A549 (cell line): ENCODE measurements around the gene TNNI3K. TPM values are rescaled to one million over a fixed set of nuclear protein-coding genes. Genes with fewer than 3 reads are reported as not detected.

Experiments used
- ATAC-seq, 2 experiments: fragments of 200-7000 bp in 1 of 2; fragments of >200 bp in 1 of 2; cut with Nextera tagmentation in 1 of 2; cut with Tn5 transposase in 1 of 2; 3 replicates each; pipeline versions ENCODE4 v1.8.0 to v1.9.1; 2018 to 2020; ENCODE audit warnings: mild to moderate bottlenecking in 1 of 2, moderate library complexity in 1 of 2
- CTCF ChIA-PET: fragments of 300-600 bp; sonication (Branson Sonifier 250); formaldehyde crosslinking; extraction: SDS; loops from one replicate; lab custom pipeline; 2021; ENCODE audit warnings: antibody characterized with exemption, inconsistent platforms; lab: Yijun Ruan, JAX
- POLR2A ChIA-PET: fragments of 350-600 bp; formaldehyde crosslinking; extraction: SDS; loops from one replicate; lab custom pipeline; 2021; ENCODE audit warnings: antibody characterized with exemption, inconsistent platforms; lab: Yijun Ruan, JAX
- DNase-seq, 2 experiments: peaks; one replicate each; pipeline versions ENCODE4 v3.0.0 to v3.0.0-alpha.2; 2011 to 2016; ENCODE audit warnings: low read depth in 1 of 2, low spot score in 1 of 2
- FAIRE-seq: peaks from 2 replicates; lab custom pipeline; 2011; peaks lifted over from hg19 to GRCh38; lab: Jason Lieb, UNC
- H3K27ac ChIP-seq, 2 experiments: fragments of >200 bp; sonication (Bioruptor Twin); formaldehyde crosslinking; 3 replicates each; pipeline ENCODE4 v1.5.1; 2016 to 2017
- H3K4me1 ChIP-seq: fragments of >200 bp; sonication (Bioruptor Twin); formaldehyde crosslinking; 3 replicates; pipeline ENCODE4 v1.6.1; 2016
- H3K4me2 ChIP-seq: fragments of >200 bp; sonication (Bioruptor Twin); formaldehyde crosslinking; 3 replicates; pipeline ENCODE4 v1.6.1; 2016
- H3K4me3 ChIP-seq: fragments of >200 bp; sonication (Bioruptor Twin); formaldehyde crosslinking; 3 replicates; pipeline ENCODE4 v1.5.1; 2016
- H3K9me3 ChIP-seq: fragments of >200 bp; sonication (Bioruptor Twin); formaldehyde crosslinking; 3 replicates; pipeline ENCODE4 v1.6.1; 2016
- BCL3 ChIP-seq: fragments of >200 bp; sonication (Bioruptor Twin); formaldehyde crosslinking; IDR thresholded peaks from 3 replicates; pipeline ENCODE4 v1.6.1; 2016
- BHLHE40 ChIP-seq: IDR thresholded peaks from 2 replicates; pipeline ENCODE4 v1.6.1; 2012; ENCODE audit warnings: low read depth, low read length, inconsistent platforms
- CBX2 ChIP-seq: fragments of 200-600 bp; sonication (generic); IDR thresholded peaks from 2 replicates; pipeline ENCODE4 v1.6.1; 2016; ENCODE audit warnings: low read depth, mild to moderate bottlenecking, borderline replicate concordance
- CHD2 ChIP-seq: fragments of 150-350 bp; IDR thresholded peaks from 2 replicates; pipeline ENCODE4 v1.6.1; 2014; ENCODE audit warnings: low read length; ENCODE audit not compliant: partially characterized antibody
- CHD4 ChIP-seq: fragments of 200-600 bp; sonication (generic); IDR thresholded peaks from 2 replicates; pipeline ENCODE4 v1.6.1; 2016; ENCODE audit warnings: antibody characterized with exemption, mild to moderate bottlenecking, borderline replicate concordance
- EHF ChIP-seq: fragments of 250-450 bp; sonication (Bioruptor Pico); IDR thresholded peaks from 2 replicates; pipeline ENCODE4 v1.5.0; 2020; ENCODE audit warnings: mild to moderate bottlenecking
- EHMT2 ChIP-seq: fragments of 200-600 bp; sonication (generic); IDR thresholded peaks from 2 replicates; pipeline ENCODE4 v1.6.1; 2016; ENCODE audit warnings: antibody characterized with exemption, low read depth, mild to moderate bottlenecking, moderate library complexity
- ESRRA ChIP-seq: fragments of 150-350 bp; IDR thresholded peaks from 2 replicates; pipeline ENCODE4 v1.6.1; 2014; ENCODE audit warnings: mild to moderate bottlenecking, low read length, borderline replicate concordance
- GATA3 ChIP-seq: IDR thresholded peaks from 2 replicates; pipeline ENCODE4 v1.6.1; 2012; ENCODE audit warnings: borderline replicate concordance
- HES2 ChIP-seq: fragments of >200 bp; sonication (Bioruptor Twin); formaldehyde crosslinking; IDR thresholded peaks from 2 replicates; pipeline ENCODE4 v1.6.1; 2016
- HEYL ChIP-seq: fragments of 250-450 bp; sonication (Bioruptor Pico); IDR thresholded peaks from 2 replicates; pipeline ENCODE4 v1.8.0; 2021; ENCODE audit warnings: mild to moderate bottlenecking, moderate library complexity
- HMGXB4 ChIP-seq: fragments of 250-450 bp; sonication (Bioruptor Pico); IDR thresholded peaks from 2 replicates; pipeline ENCODE4 v1.5.0; 2021; ENCODE audit warnings: mild to moderate bottlenecking, moderate library complexity, borderline replicate concordance
- HOXB13 ChIP-seq: fragments of 250-450 bp; sonication (Bioruptor Pico); IDR thresholded peaks from 2 replicates; pipeline ENCODE4 v1.5.0; 2020; ENCODE audit warnings: low read depth, mild to moderate bottlenecking, moderate library complexity
- KDM1A ChIP-seq: fragments of 200-600 bp; sonication (generic); IDR thresholded peaks from 2 replicates; pipeline ENCODE4 v1.6.1; 2016; ENCODE audit warnings: low read depth, mild to moderate bottlenecking
- KDM5A ChIP-seq: fragments of 200-600 bp; sonication (generic); IDR thresholded peaks from 2 replicates; pipeline ENCODE4 v1.6.1; 2016; ENCODE audit warnings: antibody characterized with exemption, mild to moderate bottlenecking
- MAFK ChIP-seq: fragments of 450-650 bp; IDR thresholded peaks from 2 replicates; pipeline ENCODE4 v1.6.1; 2014; ENCODE audit not compliant: partially characterized antibody
- MAZ ChIP-seq: fragments of 150-350 bp; IDR thresholded peaks from 2 replicates; pipeline ENCODE4 v1.6.1; 2014; ENCODE audit warnings: antibody characterized with exemption, low read depth, low read length, borderline replicate concordance
- POLR2AphosphoS2 ChIP-seq: conservative IDR thresholded peaks from 2 replicates; pipeline ENCODE4 v1.6.1; 2012; ENCODE audit warnings: low read length, improper control_type of control experiment, inconsistent platforms
- RARB ChIP-seq: fragments of 250-450 bp; sonication (Bioruptor Pico); IDR thresholded peaks from 2 replicates; pipeline ENCODE4 v1.8.0; 2021; ENCODE audit warnings: mild to moderate bottlenecking, moderate library complexity
- REST ChIP-seq: fragments of 200-600 bp; sonication (generic); IDR thresholded peaks from 2 replicates; pipeline ENCODE4 v1.6.1; 2016; ENCODE audit warnings: antibody characterized with exemption, mild to moderate bottlenecking, moderate library complexity
- SREBF2 ChIP-seq: fragments of 450-650 bp; IDR thresholded peaks from 2 replicates; pipeline ENCODE4 v1.6.1; 2014; ENCODE audit warnings: mild to moderate bottlenecking, moderate library complexity
- TP53 ChIP-seq: fragments of 250-450 bp; sonication (Bioruptor Pico); IDR thresholded peaks from 2 replicates; pipeline ENCODE4 v1.5.0; 2021; ENCODE audit warnings: mild to moderate bottlenecking, moderate library complexity
- WGBS: methylation state at CpG from one replicate; pipeline ENCODE4 v1.1.6; 2017; ENCODE audit errors: missing lambda C conversion rate; 5-methylcytosine and 5-hydroxymethylcytosine counted together
- polyA plus RNA-seq, 4 experiments: library from polyadenylated mRNA; depleted of rRNA in 3 of 4; stranded (reverse); fragments of >200 nt; fragmentation: RNase III in 1 of 4; extraction: RNeasy Plus Mini Kit Qiagen cat#74134 plus additional on column Dnase treatment in 1 of 4; gene quantifications; 2 replicates in 3 of 4; 3 replicates in 1 of 4; pipeline ENCODE4 v1.2.3, GENCODE V29; 2011 to 2017
- TF ChIP-seq, protein P1 (sequence below): IDR thresholded peaks from 2 replicates; pipeline ENCODE4 v1.6.1; 2012

Gene TNNI3K
- polyA plus RNA-seq, 2 of the 4 experiments (the other 2 are of a cell fraction), result 0.67 TPM; not detected in 1

DNA sequence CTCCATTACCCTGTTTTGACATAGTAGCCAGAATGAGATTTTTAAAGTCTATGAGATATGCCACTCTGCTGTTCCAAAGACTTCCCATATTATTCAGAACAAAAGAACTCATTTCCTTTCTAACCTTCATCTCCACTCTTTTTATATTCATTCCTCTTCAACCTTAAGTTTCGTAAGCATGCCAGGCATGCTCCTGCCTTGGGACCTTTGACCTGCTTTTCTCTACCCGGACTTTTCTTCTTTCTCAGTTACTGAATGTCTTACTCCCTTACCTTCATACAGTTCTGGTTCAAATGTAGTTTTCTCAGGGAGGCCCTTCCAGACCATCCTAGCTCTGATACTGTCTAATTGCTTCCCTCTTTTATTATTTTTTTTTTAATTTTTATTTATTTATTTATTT, 81.1 kb downstream of the TNNI3K start:
- no peak for ATAC-seq
- CTCF ChIA-PET, result no interaction called here
- no peak for DNase-seq
- TF ChIP-seq RARB (no peak), BCL3 (no peak), REST (no peak), KDM1A (no peak), SREBF2 (no peak)
- TF ChIP-seq, all 56 proteins: peak for 0
- no peak overlapping the region for H3K4me3 ChIP-seq
- H3K4me2 ChIP-seq, result no peak overlapping the region
- no peaks in the 10 kb centered on the region for H3K4me1 ChIP-seq
- FAIRE-seq, result no peak
- 70% methylated on average over 2 of the region's 2 CpGs for WGBS
- POLR2A ChIA-PET, result no interaction called here
- H3K9me3 ChIP-seq, result no peaks in the 10 kb centered on the region
- no peak overlapping the region for H3K27ac ChIP-seq

DNA sequence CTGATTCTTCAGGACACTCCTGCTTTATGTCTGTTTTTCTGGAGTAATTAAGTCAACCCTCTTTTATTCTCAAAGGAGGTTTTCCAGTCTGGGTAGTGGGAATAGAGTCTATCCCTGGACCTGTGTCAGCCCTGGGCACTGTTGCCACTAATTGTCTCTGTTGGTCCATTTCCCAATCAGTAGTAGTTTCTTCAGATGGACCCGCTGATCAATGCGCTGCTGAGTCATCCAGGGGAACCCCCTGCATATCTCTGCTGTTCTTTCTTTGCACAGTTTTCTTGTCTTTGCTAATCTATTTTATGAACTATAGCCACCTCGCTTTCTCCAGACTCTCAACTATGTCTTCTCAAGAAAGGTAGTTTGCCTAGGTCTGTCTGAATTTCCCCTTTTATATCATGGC, 82.5 kb downstream of the TNNI3K start:
- no peak for ATAC-seq
- H3K27ac ChIP-seq, result no peak overlapping the region
- POLR2A ChIA-PET, result no interaction called here
- H3K4me1 ChIP-seq, result no peaks in the 10 kb centered on the region
- no peak overlapping the region for H3K4me2 ChIP-seq
- no peak for FAIRE-seq
- no peaks in the 10 kb centered on the region for H3K9me3 ChIP-seq
- TF ChIP-seq MAFK (no peak), GATA3 (no peak), RARB (no peak), BHLHE40 (no peak), HEYL (CRISPR knock-in tag) (no peak), HES2 (no peak), EHF (no peak), CHD4 (no peak), CBX2 (no peak), EHMT2 (no peak), MAZ (no peak), POLR2AphosphoS2 (no peak)
- no peak overlapping the region for H3K4me3 ChIP-seq
- CTCF ChIA-PET, result no interaction called here
- DNase-seq, result no peak
- WGBS, result 45% methylated on average over 3 of the region's 3 CpGs

- 32% methylated on average over 1 of the region's 1 CpG for WGBS
- Histone ChIP-seq H3K4me3 (no peak overlapping the region), H3K4me1 (no peaks in the 10 kb centered on the region), H3K9me3 (no peaks in the 10 kb centered on the region), H3K27ac (no peak overlapping the region), H3K4me2 (no peak overlapping the region)
- ATAC-seq, result no peak
- no peak for DNase-seq
- ChIA-PET POLR2A (no interaction called here), CTCF (interaction anchor here (0.8 kb wide), 1 partner anchor 180 kb away, joined by 3 read pairs; no protein-coding TSS in a partner anchor)
- no peak for FAIRE-seq
- TF ChIP-seq HEYL (CRISPR knock-in tag) (no peak), HOXB13 (CRISPR knock-in tag) (no peak), MAFK (no peak), EHF (no peak), EHMT2 (no peak), CHD2 (no peak), KDM1A (no peak), KDM5A (no peak), REST (no peak), HMGXB4 (CRISPR knock-in tag) (no peak), ESRRA (no peak), TP53 (CRISPR knock-in tag) (no peak)
- TF ChIP-seq, protein P1, sequence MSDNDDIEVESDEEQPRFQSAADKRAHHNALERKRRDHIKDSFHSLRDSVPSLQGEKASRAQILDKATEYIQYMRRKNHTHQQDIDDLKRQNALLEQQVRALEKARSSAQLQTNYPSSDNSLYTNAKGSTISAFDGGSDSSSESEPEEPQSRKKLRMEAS, result no peak
Observed at GRCh38 chr1:74323937-74324473, 88.8 kb downstream of the TNNI3K start.
